Measurements from ENCODE around the gene NUDCD3.

Gene NUDCD3

DNA sequence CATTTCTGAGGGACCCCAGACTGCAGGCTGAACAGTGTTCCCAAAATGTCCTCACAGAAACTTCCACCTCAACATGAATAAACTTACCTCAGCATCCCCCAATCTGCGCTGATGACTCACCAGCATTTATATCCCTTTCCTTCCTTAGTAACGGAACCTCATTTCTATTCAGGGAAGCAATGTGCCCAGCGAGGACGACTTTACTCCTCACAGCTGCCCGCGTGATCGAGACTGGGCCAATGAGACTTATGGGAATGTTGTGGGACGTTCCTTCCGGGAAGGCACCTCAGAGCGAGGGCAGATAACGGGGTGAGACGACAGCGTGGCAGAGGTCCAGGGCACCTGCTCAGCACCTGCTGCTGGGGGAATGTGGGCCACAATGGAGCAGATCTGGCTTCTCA is 91.9 kb downstream of the NUDCD3 start:
- no peak for DNase-seq

DNA sequence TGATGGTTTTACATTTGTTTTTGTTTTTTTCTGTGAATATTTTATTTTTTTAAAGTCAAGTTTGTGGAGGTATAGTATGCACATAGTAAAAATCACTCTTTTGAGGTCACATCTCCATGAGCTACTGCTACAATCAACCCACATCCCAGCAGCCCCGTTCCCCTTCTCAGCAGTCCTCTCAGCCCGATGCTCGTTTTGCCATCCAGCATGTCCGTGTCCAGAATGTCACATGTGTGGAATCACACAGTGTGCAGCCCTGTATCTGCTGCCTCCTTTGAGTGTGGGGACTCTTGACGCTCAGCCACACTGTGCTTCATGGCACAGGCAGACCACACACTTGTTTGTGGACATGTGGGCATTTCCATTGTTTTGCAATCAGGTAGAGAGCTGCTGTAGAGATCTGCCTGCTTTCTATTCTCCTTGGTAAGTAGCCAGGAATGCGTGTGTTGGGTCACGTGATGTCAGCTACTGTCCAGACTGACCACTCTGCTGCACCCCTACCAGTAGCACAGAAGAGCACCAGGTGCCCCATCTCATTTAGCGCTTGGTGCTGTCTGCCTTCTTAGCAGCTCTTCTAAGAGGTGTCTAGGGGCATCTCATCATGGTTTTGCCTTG is 93.4 kb downstream of the NUDCD3 start:
- no peak for DNase-seq

DNA sequence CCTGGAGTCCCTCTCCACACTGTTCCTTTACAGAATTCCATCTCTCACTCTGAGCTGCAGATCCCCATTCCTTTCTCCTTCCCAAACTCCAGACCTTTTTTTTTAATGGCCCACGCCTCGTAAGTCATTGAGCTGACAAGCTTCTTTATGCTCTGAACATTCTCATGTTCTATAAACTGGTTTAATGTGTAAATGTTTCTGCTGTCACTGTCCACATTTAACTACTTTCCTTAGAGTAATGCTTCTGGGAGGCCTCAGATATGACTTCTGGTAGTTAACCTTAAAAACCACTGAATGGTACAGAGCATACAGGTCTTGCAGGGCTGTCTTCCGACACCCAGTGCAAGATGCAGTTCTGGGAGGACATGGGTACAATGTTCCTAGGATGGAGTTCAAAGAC is 94.0 kb downstream of the NUDCD3 start:
- DNase-seq, result no peak

DNA sequence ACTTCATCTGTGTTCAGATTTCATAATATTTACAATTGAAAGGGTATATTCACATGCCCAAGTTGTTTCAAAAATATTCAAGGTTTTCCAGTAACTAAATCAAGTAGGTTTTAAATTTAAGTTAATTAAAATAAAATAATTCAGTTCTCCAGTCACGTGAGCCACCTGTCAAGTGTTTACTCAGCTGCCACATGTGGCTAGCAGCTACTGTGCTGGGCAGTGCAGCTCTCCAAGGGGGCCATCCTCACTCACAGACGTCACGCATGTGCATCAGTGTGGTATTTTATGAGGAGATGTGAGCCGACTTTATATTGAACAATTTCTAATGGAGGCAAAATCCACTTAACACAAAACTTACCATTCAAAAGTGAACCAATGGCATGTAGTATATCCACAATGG is 95.4 kb downstream of the NUDCD3 start:
- no peak for DNase-seq

DNA sequence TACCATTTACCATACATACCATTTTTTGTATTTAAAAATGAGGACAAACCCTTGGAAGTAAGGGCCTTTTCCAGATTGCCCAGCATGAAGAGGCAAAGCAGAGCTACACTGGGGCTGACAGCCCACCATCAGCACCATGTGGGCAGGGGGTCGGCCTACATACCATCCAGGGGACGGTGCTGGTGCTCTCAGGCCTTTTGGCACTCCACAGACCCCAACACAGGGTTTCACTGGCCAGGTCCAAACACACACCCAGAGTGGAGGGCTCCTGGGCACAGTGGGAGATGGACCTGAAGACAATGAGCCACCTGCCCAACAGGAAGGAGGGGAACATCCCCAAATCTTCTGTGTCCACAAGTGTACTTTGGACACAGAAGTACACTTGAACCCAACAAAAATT is 95.8 kb downstream of the NUDCD3 start:
- DNase-seq, result no peak

DNA sequence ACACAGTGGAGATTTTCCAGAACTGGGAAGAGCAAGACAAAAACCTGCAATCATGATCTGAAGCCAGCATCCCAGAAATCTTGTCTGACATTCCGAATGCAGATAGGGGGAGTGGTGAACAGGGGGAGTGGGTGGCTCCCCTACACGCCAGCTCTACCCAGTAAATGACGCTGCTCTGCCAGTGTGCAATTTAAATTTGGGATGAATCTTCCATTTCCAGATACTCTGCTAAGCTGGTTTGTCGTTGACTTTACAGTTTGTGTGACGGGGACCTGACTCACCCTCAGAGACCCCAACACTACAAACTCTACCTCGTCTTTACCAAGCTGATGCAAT is 96.4 kb downstream of the NUDCD3 start:
- no peak for DNase-seq

DNA sequence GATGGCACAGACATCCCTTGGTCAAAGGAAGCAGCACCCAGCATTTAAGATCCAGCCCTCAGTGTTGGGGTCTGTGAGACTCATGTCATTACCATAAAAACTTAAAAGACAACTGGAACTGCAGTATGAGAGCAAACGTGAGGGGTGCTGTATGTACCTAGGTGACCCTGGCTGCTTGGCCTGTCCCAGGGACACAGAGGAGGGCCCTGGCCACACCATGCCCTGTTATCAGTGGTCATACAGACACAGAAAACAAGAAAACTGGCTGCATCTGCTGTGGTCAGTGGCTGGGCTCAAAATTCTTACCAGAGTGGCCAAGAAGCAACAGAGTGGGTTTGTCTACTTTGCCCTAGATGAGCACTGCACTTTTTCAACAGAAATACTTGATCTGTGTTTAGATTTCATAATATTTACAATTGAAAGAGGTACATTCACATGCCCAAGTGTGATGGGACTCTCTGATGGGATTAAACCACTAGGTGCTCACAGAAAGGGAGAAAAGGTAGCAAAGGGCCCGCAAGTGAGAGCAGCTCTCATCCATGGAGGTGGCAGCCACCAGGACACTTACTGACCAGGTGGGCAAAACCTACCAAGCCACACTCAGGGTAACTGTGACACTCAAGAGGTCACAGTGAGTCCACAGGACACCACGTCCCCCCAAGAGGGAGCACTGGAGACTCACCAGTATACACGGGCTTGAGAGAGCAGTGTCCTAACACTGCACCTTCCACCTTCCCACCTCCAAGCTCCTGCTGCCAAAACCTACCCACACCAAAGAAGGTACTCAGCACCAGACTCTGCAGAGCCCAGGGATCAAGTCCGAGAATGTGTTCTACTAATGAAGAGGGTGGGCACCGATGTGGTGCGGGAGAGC is 97.0 kb downstream of the NUDCD3 start:
- no peak for DNase-seq

DNA sequence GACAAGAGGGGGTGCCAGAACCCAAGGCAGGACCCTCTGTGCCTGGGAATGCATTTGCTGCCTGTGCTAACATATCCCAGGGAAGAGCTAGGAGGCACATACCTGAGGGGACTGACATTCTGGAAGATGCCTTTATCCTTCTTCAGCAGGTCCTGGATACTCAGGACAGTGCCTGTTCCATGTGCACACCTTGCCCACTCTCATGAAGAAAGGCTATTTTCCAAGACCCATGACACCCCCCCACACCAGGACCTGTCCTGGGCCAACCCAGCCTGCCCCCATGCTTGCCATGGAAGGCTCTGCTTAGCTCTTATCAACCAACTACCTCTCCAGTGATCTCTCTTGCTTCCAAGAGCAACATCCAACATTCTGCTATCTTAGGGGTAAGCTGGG is 97.8 kb downstream of the NUDCD3 start:
- DNase-seq, result no peak

DNA sequence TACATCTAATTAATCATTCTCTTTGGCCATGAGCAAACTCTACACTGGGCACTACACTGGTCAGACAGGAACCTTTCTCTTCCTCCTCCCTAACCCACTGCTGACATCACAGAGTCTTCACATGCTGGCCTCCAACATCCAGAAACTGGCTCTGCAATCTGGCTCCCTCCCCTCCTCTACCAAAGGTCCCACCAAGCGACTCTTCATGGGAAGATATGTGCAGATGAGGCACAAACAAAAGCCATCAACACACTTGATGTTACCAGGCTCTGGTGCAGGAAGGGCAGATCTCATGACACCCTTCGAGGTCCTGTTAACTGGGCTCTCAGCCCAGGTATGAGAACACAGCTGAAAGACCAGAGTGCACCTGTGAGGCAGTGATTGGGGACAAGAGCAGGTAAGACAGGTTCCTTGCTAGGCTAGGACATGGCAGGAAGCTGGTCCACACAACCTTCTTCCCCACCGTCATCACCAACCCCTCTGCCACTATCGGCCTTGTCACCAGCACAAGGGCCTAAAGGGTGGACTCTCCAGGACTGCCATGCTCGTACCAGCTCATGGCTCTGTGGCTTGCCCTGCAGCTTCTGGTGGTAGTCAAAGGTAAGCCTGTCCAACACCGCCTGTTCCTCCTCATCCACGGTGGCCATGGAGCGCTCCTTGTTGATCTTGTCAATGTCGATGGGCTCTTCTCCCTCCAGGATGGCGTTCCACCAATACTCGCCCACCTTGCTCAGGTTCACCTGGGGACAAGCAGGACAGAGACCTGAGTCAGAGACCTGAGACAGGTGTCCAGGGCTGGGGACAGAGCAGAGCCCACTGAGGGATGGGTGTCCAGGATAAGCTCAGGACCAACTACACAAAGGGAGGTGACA is 98.5 kb downstream of the NUDCD3 start:
- DNase-seq, result no peak

DNA sequence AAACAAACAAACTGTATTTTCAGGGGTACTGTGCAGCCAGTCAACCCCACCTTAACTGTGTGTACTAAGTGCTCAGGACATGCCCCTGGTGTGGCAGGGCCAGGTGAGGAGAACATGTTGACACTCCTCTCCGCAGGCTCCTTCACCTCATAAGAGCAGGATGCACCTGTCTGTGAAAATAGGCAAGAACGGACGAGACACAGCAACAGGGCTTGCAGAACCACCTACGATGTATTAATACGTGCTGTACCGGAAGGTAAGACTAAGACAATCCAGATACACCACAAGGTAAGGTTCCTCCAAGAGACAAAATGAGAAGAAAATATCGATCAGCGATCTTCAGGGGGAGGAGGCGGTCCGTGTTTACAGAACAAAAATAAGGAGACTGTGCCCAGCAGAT is 99.3 kb downstream of the NUDCD3 start:
- no peak for DNase-seq

DNA sequence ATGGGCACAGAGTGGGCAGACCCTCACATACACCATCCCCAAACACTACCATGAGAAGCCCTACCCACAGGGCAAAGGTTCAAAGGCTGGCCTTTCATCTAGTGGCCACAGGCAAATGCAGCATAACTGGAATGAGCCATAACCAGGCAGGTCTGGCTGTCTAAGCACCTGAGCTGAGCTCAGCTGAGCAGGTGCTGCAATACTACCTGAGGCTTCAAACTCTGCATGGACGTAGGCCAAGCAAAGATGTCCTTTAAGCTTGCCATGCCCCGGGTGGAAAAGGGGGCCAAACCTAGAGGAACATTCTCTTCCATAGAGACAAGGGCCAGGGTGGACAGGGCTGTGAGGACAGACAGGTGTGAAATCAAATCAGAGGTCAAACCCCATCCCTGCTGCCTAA is 99.8 kb downstream of the NUDCD3 start:
- DNase-seq, result no peak

DNA sequence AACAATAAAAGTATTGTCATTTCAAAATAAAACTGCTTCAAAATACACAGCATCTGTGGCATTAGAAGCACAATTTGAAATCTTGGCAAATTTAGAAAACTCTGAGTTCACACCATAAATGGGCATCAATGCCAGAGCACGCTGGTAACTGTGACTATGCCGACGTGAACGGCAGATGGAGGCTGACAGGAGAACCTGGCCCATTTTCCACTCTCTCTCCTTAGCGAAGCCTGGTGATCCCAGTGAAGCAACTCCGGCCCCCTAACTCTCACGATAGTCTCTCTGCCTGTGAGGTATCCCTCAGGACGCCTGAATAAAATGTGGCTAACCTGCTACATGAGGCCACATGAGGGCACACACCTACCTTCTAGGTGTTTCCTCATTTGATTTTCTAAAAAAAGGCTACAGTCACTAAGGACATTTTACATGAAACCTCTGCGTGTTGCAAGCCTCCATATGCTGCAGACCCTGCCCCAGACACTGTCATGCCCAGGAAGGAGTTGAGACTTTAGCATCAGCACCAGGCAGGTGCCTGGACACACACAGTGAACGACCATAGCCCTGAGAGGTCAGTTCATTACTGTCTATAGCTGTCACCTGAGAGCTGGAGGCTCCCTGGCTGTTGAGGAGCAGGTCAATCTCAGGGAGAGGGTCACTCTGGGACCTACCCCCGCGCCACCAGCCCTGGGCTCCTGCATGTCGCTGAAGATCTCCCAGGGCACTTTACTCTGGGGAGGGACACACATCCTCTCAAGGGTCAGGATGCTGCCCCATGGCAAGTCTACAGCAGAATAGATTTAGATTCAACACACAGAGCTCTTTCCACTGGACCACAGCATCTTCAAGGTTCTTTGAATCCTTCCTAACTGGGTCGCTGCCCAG is 102.1 kb downstream of the NUDCD3 start:
- no peak for DNase-seq

DNA sequence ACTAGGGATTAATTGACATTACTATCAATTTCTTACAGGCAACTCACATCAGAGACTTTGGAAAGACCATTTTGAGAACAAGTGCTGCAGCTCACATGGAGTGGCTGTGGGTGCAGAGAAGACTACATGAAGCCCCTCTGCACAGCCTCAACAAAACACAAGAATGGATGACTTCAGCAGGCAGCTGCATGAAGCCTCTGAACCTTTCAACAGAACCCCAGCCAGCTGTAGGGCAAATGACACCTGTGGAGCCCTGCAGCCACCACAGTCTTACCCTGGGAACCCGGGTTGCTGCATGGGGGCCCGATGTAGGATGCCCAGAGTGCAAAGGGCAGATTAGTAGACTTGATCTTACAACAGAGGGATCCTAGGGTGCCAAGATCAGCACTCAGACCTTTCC is 103.1 kb downstream of the NUDCD3 start:
- no peak for DNase-seq

DNA sequence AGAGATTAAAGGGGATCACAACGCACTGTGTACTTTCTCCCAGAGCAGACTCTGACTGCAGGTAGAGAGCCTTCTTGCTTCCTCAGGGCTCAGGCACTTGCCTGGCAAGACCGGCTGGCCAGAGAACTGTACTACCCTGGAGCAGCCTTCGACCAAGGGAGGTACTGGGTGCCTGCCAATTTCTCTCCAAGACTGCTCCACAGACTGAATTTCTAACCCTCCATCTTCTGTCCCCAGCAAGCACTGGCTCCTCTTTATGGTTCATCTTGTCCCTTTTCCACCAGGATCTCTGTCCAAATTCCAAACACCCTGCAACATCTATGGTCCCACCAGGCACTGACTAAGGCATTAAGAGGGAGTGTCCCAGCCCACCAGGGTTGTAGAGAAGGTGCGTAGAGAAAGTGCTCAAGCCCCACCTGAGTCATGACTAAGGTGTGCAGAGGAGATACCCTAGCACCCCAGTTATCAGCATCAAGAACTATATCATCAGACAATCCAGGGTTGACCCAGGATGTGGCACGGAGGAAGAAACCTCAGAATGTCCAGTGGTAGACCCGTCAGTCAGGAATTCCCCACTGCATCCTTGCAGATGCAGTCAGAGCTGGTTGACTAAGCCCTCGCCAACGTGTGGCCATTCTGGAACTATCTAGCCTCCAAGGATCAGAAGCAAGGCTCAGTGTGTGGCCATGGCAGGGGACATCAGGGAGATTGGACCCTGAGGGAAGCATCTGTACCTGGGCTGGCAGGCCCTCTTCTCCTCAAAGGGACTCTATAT is 104.1 kb downstream of the NUDCD3 start:
- no peak for DNase-seq

DNA sequence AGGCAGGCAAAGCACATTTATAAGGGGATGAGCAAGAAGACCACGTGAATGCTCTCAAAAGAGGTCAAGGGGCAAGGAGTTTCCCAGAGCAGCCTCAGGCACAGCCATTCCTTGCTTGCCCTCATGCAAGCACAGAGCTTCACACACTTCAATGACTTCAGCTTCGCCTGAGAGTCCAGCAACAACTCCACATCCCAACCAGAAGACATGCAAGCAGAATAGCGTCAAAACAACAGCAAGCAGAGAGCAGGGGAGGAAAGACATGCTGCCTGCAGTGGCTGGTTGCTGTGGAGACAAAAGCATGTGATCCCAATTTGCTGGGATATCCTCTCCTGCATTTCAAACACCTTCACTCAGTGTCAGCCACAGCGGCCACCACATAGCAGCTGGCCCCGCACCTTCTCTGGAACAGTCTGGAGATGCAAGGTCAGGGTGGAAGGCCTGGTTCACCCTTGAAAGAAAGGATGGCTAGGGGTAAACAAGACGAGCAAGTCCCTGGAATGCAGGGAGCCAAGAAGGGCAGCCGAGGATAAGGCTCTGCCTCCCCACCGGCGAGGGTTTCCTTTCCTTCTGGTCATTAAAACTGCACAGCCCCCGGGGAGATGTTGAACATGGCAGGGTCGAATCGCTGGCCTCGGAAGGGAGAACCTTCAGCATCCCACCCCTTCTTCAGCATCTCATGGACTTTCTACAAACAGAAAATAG is 104.9 kb downstream of the NUDCD3 start:
- no peak for DNase-seq

DNA sequence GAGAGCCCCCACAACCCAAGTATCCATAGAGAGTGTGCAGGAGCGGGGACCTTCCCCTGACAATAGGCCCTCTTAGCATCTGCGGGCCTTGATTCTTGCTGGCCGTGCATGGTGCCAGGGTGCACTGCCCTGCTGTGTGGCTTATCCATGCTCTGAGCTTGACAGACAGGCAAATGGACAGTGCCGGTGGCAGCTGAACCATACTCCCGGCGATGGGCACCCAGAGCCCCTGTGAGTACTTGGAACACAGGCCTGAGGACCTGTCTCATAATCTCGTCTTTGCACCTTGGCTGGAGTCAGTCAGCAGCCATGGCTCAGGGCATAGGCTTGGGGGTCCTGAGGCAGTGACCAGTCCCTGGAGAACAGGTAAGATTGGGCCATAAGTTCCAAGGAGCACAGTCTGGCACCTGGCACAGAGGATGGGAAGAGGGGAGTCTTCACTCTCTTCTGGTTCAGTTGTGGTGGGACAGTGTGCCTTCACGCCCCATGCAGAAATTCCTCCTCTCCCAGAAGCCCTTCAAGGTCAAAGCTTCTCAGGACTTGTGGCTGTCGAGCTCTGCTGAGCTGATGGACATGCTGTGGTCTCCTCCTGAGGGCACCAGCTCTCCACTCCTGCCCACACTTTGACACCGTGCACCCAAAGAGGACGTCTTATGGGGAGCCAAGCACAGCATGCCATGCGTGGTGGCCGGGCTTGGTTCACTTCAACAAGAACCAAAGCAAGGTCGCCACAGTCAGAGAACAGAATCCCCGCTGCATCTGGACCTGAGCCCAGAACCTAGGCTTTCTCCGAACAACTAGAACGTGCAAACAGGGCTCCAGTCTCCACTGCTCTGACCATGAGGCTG is 105.6 kb downstream of the NUDCD3 start:
- no peak for DNase-seq

DNA sequence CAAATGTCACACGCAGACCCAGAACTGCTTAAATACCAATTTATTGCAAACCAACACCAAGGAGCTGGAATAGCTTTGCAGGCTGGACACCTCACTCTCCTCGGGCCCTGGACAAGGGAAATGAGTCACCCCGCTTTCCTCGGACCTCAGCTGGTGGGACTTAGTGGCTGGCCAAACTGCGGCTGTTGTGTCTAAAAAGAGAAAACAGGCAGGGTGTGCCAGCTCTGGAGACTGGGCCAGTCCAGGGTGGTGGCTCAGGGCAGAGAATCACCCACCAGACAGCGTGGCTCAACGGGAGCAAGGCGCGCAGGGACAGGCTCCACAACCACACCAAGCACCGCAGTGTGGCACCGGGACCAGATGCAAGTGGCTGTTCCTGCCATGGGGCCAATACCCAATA is 106.9 kb downstream of the NUDCD3 start:
- DNase-seq, result no peak

DNA sequence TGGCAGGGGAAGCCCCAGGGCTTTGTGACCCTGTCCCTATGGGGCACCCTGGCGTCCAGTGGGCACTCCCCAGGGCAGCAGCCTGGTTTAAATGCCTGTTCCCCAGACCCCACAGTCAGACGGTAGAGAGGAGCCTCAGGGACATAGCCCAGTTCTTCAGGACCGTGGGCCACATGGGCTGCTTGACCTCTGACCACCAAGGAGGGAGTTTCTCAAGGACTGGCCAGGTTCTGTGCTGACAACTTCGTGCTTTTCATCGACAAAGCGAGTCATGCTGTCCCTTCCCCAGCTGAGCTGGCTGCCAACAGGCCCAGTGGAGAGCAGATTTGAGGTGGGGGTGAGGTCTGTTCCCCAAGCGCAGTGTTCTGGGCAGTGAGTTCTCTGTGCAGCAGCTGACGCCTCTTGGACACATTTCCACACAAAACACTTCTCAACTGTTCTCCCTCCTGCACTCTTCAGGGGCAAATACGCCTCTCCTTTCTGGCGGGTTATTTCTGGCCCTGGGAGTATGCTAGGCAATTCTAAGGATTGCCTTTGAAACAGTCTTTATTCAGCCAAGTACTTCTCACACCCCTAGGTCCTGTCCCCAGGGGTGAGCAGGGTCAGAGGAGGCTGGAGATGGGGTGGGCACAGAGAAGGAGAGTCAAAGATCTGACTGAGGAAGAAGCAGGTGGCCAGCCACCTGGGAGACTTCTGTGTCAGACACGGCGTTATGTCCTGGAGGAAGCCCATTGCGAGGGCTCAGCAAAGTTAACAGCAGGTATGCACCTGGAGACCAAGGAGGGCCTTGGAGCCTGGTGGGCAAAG is 107.8 kb downstream of the NUDCD3 start:
- DNase-seq, result no peak

DNA sequence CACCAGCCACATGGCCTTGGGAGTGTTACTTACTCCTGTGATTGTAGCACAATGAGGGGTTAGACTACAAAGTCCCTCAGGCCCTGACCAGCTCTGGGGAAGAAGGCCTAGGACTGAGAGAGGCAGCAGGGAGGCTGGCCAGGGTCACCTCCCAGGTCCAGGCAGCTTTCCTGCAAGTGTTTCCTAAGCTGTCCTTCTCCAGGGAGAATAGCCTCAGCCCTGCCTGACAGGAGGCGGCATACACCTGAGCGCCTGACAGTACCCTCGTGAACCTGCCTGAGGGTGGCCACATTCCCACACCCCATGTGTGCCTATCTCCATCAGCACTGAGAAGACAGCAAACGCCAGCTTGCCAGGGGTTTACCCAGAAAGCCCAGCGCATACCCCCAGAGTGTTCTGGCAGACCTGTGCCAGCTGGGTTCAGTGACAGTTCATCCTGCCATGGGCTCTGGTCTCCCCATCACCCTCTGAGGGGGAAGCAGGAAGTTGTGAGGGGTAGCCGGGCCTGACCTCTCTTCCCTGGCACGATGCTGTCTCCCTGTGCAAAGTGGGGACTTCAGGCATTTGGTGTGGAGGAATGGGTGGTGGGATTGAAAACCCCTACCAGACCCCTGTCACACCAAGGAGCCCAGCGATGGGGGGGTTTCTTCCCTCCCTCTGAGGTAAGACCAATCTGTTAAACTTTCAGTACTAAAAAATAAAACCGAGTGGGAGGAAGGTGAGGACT is 108.8 kb downstream of the NUDCD3 start:
- DNase-seq, result no peak
